GM18867 (cell line): Measurements from ENCODE around the gene TMEM63A.

Experiments used
- ATAC-seq: cut with Tn5 transposase; IDR thresholded peaks from one replicate; pipeline ENCODE4 v1.9.1; 2021; ENCODE audit warnings: mild to moderate bottlenecking, moderate library complexity; ENCODE audit not compliant: unreplicated experiment

Gene TMEM63A

DNA sequence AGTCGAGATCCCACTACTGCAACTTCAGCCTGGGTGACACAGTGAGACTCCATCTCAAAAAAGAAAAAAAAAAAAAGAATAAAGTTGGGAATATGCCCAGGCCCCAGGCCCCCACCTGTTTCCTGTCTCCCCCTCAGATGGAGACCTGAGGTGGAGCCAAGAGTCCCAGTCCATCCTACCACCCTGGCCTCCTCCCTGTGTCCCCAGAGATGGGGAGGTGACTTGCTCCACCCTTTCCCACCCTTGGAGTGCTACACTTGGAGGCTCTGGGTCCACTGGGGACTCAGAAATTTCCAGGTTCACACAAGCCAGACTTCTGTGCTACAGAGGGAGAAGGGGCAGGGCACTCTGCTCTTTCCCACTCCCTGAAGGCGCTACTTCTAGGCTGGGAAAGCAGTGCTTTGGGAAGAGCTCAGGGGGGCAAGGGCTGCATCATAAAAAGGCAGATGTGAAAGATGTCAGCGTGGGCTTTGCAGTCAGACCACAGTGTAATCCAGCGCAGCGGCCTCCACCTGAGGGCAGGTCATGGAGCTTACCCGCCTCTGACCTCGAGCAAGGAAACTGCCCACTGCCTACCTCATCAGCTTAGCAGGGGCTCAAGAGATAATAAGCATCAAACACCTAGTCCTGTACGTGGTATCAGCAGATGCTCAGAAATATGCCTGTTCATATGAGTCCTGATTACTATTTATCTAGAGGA lies 13.4 kb downstream of the TMEM63A start:
- no peak for ATAC-seq

GRCh38 chr1:225866981-225867380 lies 15.2 kb downstream of the TMEM63A start:
- no peak for ATAC-seq

- no peak for ATAC-seq
Observed at GRCh38 chr1:225866061-225866837, 15.9 kb downstream of the TMEM63A start.

- ATAC-seq, result no peak
Observed at GRCh38 chr1:225865514-225865913, 16.7 kb downstream of the TMEM63A start.

DNA sequence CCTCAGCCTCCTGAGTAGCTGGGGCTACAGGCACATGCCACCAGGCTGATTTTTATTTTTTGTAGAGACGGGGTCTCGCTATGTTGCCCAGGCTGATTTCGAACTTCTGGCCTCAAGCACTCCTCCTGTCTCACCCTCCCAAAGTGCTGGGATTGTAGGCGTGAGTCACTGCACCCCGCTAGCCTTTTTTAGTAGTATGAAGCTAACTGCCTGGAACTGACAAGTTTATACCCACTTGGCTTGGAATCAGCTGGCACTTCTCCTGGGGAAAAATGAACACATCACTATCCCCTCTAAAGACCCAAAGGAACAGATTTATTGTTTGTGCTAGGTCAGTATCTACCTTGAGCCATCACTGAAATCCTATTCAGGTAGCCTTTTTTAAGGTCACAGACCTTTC lies 19.0 kb downstream of the TMEM63A start:
- ATAC-seq, result no peak

GRCh38 chr1:225862581-225862950 lies 19.6 kb downstream of the TMEM63A start:
- no peak for ATAC-seq

DNA sequence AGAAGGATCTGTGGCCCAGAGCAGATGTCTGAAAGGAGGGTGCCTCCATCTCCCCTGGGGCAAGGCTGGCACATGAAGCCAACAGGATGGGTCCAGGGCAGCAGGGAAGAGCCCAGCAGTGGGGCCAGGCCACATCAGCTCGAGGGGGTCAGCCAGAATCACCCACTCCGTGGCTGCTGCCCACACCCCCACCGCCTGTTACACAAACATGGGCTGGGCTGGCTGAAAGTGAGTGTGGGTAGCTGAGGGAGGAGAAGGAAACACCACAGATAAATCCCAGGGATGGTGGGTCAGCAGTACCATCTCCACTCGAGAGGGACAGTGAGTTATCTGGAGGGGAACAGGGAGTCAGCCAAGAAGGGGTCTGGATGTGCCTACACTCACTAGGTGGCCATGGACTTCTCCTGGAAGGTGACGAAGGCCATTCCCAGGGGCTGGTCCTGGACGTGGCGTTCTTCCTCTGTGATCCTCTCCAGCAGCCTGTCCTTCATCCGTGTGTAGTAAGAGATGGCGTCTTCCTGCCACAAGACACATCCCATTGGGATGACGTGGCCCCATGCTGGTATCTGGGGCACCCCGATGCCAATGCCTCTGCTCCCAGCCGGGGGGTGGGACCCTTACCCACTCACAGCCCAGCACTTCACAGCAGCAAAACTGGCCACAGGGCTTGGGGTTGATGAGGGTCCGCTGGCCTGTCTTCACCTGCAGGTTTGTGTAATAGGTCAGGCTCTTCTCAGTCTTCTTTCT lies 20.2 kb downstream of the TMEM63A start:
- no peak for ATAC-seq

GRCh38 chr1:225860876-225861441 lies 21.2 kb downstream of the TMEM63A start:
- ATAC-seq, result no peak

- ATAC-seq, result no peak
Observed at GRCh38 chr1:225860107-225860506, 22.1 kb downstream of the TMEM63A start.

GRCh38 chr1:225859151-225859550 lies 23.0 kb downstream of the TMEM63A start:
- no peak for ATAC-seq

DNA sequence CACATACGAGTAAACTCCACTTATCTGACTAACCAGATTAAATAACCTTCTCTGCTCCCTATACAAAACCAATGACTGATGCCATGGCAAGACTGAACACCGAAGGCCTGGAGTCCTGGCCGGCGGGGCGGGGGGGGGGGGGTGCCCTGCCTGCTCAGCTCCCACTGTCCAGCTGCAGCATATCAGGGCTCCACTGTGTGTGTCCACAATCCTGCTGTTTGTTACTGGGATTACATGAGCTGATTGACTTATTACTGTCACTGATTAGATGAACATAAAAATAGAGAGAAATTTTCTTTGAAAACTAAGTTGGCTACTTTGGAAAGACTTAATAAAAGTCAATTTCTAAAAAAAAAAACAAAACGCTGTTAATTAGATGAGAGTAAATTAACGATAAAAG lies 24.9 kb downstream of the TMEM63A start:
- no peak for ATAC-seq

- ATAC-seq, result no peak
Observed at GRCh38 chr1:225855503-225856300, 26.5 kb downstream of the TMEM63A start.

GRCh38 chr1:225853441-225853840 lies 28.7 kb downstream of the TMEM63A start:
- ATAC-seq, result no peak

DNA sequence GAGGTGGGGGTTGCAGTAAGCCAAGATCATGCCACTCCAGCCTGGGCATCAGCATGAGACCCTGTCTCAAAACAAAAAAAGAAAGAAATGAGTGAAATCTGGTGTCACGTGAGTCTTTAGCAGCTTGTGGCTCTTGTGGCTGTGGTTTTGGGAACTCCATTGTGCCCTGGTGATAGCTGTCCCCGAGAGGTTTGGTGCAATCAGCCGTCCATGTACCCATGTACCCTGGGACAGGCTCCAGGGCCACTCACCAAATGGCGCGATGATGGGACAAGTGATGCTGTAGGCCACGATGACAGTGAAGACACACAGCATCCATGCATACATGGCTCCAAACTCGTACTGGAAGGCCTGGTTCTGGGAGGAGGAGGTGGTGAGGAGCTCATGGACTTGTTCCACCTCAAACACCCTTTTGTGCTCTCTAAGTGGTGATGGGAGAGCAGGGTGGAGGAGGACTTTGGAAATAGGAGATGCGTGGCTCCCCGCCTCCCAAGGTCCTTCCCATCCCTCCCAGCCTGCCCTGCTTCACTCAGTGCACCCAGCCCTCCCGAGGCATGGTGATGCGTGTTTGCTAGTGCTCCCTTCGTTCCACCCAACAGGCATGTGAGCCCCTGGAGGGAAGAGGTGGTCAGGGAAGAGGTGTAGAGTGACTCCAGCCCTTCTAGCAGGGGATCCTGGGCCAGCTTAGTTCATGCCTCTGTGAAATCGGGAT lies 29.6 kb downstream of the TMEM63A start:
- no peak for ATAC-seq

DNA sequence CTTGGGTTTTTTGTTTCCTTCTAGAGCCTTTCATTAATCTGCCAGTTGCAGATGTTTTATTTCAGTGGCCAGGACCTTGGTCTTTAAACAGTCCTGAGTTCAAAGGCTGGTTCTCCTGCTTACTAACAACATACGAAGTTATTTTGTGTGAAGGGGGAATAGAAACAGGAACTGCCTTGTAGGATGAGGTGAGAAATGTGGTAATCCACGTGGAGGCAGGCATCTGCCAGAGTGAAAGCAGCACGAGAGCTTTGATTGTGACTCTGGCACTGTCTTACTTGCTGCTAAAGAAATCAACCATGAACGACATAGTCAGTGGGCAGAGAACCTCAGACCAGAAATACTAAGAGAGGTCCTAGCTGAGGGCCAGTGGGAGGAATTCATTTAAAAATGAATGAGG lies 30.4 kb downstream of the TMEM63A start:
- peak; percentile 68 for ATAC-seq

- no peak for ATAC-seq
Observed at GRCh38 chr1:225850370-225850769, 31.8 kb downstream of the TMEM63A start.

- ATAC-seq, result no peak
Observed at GRCh38 chr1:225849925-225850324, 32.3 kb downstream of the TMEM63A start.

DNA sequence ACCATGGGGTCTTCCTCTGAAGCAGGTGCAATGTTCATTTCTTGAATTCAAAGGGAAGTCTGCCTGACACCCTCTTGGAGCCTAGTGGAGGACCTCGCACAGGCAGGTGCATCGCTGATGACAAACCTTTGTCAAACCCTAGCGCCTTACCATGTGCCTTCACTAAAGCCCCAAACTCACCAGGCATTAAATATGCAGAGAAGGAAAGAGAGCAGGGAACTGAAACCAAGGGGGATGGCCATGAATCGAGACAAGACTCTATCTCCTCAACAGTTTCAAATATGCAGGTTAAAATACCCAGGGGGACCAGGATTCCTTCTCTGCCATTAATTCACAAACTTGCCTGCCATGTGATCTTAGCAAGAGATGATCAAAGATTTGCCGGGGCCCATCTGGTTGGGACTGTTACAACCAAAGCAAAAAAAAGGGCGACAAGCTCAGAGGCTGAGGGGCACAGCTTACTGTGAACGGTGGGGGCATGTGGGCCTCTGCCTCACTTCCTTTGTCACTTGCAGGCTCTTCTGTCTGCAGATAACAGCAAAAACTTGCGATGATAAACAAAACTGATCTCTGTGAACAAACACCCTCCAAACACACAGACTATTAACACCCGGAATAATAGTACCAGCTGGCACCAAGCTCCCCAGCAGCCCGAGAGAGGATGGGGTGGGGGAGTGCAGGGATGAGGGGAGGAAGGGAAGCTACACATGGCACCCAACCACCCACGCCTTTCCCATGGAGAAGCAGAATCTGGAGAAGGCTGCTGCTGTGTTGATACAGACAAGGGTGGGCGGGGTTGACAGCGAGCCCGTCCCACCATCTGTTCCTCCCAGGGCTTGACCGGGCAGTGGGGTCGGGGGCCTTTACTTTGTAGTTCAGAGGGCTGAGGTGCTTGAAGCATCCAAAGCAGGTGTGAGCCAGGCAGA lies 33.9 kb downstream of the TMEM63A start:
- peak; percentile 64 for ATAC-seq

GRCh38 chr1:225847610-225848009 lies 34.6 kb downstream of the TMEM63A start:
- peak; percentile 2 for ATAC-seq
